DOHH2 (cell line): Measurements from ENCODE around the gene PTEN.
"Not testable (repeated sequence)": the region's sequence is repeated elsewhere in the genome, so short reads cannot be mapped to it uniquely, and the experiment has no call there.

Experiments
- H3F3A ChIP-seq: fragments of 200-600 bp; sonication (generic), shearing (Covaris generic); 2 replicates; pipeline ENCODE4 v1.6.0; 2016; ENCODE audit warnings: antibody characterized with exemption, mild to moderate bottlenecking; ENCODE audit not compliant: control insufficient read depth, insufficient read depth
- H3K27ac ChIP-seq: fragments of 200-600 bp; sonication (generic); 2 replicates; pipeline ENCODE4 v1.5.1; 2014; ENCODE audit warnings: low read depth, mild to moderate bottlenecking, low read length, moderate library complexity
- H3K27me3 ChIP-seq: fragments of 200-600 bp; sonication (generic); 2 replicates; pipeline ENCODE4 v1.6.1; 2014; ENCODE audit warnings: mild to moderate bottlenecking, low read length, mixed read lengths; ENCODE audit not compliant: control insufficient read depth
- H3K36me3 ChIP-seq: fragments of 200-600 bp; sonication (generic); 2 replicates; pipeline ENCODE4 v1.6.1; 2014; ENCODE audit warnings: mild to moderate bottlenecking, low read length, moderate library complexity, mixed read lengths; ENCODE audit not compliant: control insufficient read depth
- H3K4me1 ChIP-seq: fragments of 200-600 bp; sonication (generic); 2 replicates; pipeline ENCODE4 v1.6.1; 2014; ENCODE audit warnings: mild to moderate bottlenecking, low read length, mixed read lengths; ENCODE audit not compliant: control insufficient read depth
- H3K4me2 ChIP-seq: fragments of 200-600 bp; sonication (generic); 2 replicates; pipeline ENCODE4 v1.6.0; 2014; ENCODE audit warnings: mild to moderate bottlenecking, low read length, moderate library complexity
- H3K4me3 ChIP-seq: fragments of 200-600 bp; sonication (generic); 2 replicates; pipeline ENCODE4 v1.5.1; 2014; ENCODE audit warnings: mild to moderate bottlenecking, low read length, mixed read lengths
- H3K79me2 ChIP-seq: fragments of 200-600 bp; sonication (generic); 2 replicates; pipeline ENCODE4 v1.6.1; 2014; ENCODE audit warnings: mild to moderate bottlenecking, low read length, mixed read lengths; ENCODE audit not compliant: control insufficient read depth
- H3K9me2 ChIP-seq: fragments of 200-600 bp; sonication (generic); replicated peaks from 2 replicates; pipeline ENCODE4 v1.6.1; 2014; ENCODE audit warnings: mild to moderate bottlenecking, low read length, mixed read lengths; ENCODE audit not compliant: control insufficient read depth
- H3K9me3 ChIP-seq: fragments of 200-600 bp; sonication (generic); 2 replicates; pipeline ENCODE4 v1.6.1; 2014; ENCODE audit warnings: antibody characterized with exemption, low read length, mixed read lengths; ENCODE audit not compliant: control insufficient read depth, insufficient read depth
- H4K20me1 ChIP-seq: fragments of 200-600 bp; sonication (generic); 2 replicates; pipeline ENCODE4 v1.6.0; 2014; ENCODE audit warnings: low read depth, mild to moderate bottlenecking, antibody characterized with exemption, low read length, moderate library complexity; ENCODE audit not compliant: control insufficient read depth, insufficient read depth
- CTCF ChIP-seq: fragments of 200-600 bp; sonication (generic); IDR thresholded peaks from one replicate; pipeline ENCODE4 v1.5.1; 2014; ENCODE audit warnings: antibody characterized with exemption, mild to moderate bottlenecking, low read depth, low read length; ENCODE audit not compliant: poor library complexity, severe bottlenecking
- EZH2phosphoT487 ChIP-seq: fragments of 200-600 bp; sonication (generic); IDR thresholded peaks from 2 replicates; pipeline ENCODE4 v1.6.1; 2017; ENCODE audit warnings: borderline replicate concordance, mild to moderate bottlenecking, antibody characterized with exemption, low read length, moderate library complexity, mixed read lengths

The PTEN gene

GRCh38 chr10:87852089-87852488 lies 11.3 kb upstream of the PTEN start:
- peaks cover 6% of the 10 kb centered on the region; the same call in 1 of the 2 replicates for H3K9me3 ChIP-seq
- H3K9me2 ChIP-seq = no peaks in the 10 kb centered on the region
- H3K79me2 ChIP-seq = no peaks in the 10 kb centered on the region
- TF ChIP-seq CTCF (no peak), EZH2phosphoT487 (no peak)
- 0 out of 2 replicates have a peak, but pooled peaks cover 2% of the 10 kb centered on the region for H3F3A ChIP-seq
- no peak overlapping the region for H3K4me3 ChIP-seq
- H3K4me1 ChIP-seq = peaks cover 13% of the 10 kb centered on the region
- no peak overlapping the region for H3K27ac ChIP-seq
- no peaks in the 10 kb centered on the region for H3K36me3 ChIP-seq
- no peaks in the 10 kb centered on the region for H3K27me3 ChIP-seq
- H3K4me2 ChIP-seq = no peak overlapping the region
- H4K20me1 ChIP-seq = no peaks in the 10 kb centered on the region

GRCh38 chr10:87855247-87855646 lies 8.2 kb upstream of the PTEN start:
- H3K9me3 ChIP-seq, H4K20me1 ChIP-seq, H3K79me2 ChIP-seq, H3F3A ChIP-seq, H3K4me3 ChIP-seq, H3K9me2 ChIP-seq, H3K27me3 ChIP-seq, H3K36me3 ChIP-seq, H3K4me2 ChIP-seq, H3K27ac ChIP-seq: not testable (repeated sequence)
- peaks cover 21% of the 10 kb centered on the region for H3K4me1 ChIP-seq

GRCh38 chr10:87855665-87856064 lies 7.8 kb upstream of the PTEN start:
- H3K9me2 ChIP-seq, H3K79me2 ChIP-seq, H3K4me3 ChIP-seq, H3F3A ChIP-seq, H3K27ac ChIP-seq, H3K4me2 ChIP-seq, H3K9me3 ChIP-seq, H3K36me3 ChIP-seq, H4K20me1 ChIP-seq, H3K27me3 ChIP-seq: not testable (repeated sequence)
- peaks cover 23% of the 10 kb centered on the region for H3K4me1 ChIP-seq

- TF ChIP-seq EZH2phosphoT487 (no peak), CTCF (peak; percentile 79)
- Histone ChIP-seq H3K36me3 (peaks cover 18% of the 10 kb centered on the region), H3K9me2 (no peaks in the 10 kb centered on the region), H3K79me2 (peaks cover 46% of the 10 kb centered on the region), H3F3A (peaks cover 11% of the 10 kb centered on the region), H3K27ac (peak overlapping the region; percentile 89), H4K20me1 (peaks cover 9% of the 10 kb centered on the region; the same call in 1 of the 2 replicates), H3K4me1 (peaks cover 26% of the 10 kb centered on the region), H3K9me3 (peaks cover 6% of the 10 kb centered on the region; the same call in 1 of the 2 replicates), H3K4me3 (peak overlapping the region; percentile 91), H3K27me3 (no peaks in the 10 kb centered on the region), H3K4me2 (peak overlapping the region; percentile 85)
Observed at GRCh38 chr10:87860156-87860795, 3.1 kb upstream of the PTEN start.
